Measurements from ENCODE around the gene MRFAP1.
"Not testable (repeated sequence)": the region's sequence is repeated elsewhere in the genome, so short reads cannot be mapped to it uniquely, and the experiment has no call there.

Gene MRFAP1

DNA sequence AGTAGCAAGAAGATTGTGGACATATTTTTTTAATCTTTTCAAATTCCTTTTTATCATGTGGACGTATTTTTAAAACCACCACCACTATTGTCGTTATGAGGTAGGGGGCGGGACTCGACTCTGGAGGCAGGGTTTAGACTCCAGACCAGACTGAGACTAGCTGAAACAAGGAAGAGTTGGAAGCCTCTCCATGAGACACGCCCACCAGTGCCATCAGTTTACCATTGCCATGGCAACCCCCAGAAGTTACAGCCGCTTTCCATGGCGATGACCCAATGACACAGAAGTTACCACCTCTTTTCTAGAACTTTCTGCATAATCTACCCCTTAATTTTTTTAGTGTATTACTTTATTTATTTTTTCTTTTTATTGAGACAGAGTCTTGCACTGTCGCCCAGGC, 8.7 kb downstream of the MRFAP1 start:
- TF ChIP-seq CTCF (conservative IDR thresholded peaks at IDR 0.05) (no peak), ZFX (IDR thresholded peaks at IDR 0.05) (no peak)
- H3K27ac ChIP-seq, result no peak overlapping the region

- H3K27ac ChIP-seq, result not testable (repeated sequence)
Observed at GRCh38 chr4:6654211-6654610, 13.7 kb downstream of the MRFAP1 start.

- H3K27ac ChIP-seq, result not testable (repeated sequence)
Observed at GRCh38 chr4:6655291-6655690, 14.8 kb downstream of the MRFAP1 start.

- H3K27ac ChIP-seq, result no peak overlapping the region
- TF ChIP-seq ZFX (IDR thresholded peaks at IDR 0.05), result no peak
- no peak for TF ChIP-seq CTCF (conservative IDR thresholded peaks at IDR 0.05)
Observed at GRCh38 chr4:6655924-6656323, 15.4 kb downstream of the MRFAP1 start.

DNA sequence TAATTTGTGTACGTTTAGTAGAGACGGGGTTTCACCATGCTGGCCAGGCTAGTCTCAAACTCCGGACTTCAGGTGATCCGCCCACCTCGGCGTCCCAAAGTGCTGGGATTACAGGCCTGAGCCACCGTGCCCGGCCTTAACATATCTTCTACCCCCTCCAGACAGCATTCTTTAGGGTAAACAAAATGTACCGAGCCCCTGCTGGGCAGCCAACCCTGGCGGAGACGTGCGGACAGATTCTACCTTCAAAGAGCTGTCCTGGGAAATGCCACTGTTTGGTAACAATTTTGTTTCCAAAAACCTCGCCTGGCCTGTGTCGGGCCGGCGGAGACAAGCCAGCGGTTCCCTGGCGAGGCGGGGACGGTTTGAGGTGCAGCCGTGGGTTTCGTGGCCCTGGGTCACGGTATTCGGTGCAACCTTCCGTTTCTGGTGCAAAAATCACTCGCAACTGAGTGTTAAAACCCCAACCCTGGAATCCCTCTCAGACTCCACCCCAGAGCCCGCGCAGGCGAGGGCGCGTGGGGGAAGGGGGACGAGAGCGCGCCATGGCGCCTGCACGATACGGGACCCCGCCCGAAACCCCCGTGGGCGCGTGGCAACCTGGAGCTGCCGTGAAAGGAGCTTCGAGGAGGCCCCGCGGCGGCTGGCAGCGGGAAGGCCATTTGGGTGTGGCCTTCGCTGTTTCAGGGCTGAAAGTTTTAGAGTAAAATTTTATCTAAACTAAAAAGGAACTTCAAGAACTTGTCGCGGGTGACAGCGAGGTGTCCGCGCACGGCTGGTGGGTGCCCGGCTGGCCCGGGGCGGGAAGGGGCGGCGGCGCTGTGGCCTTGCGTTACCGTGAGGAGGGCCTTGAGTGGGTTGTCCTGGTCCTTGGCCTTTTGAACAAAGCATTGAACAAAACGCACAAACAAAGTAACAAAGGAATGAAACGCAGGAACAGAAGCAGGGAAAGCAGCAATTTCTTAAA, 17.0 kb downstream of the MRFAP1 start:
- TF ChIP-seq CTCF (conservative IDR thresholded peaks at IDR 0.05) (no peak), ZFX (IDR thresholded peaks at IDR 0.05) (no peak)
- H3K27ac ChIP-seq, result no peak overlapping the region

- TF ChIP-seq ZFX (IDR thresholded peaks at IDR 0.05) (no peak), CTCF (conservative IDR thresholded peaks at IDR 0.05) (no peak)
- no peak overlapping the region for H3K27ac ChIP-seq
Observed at GRCh38 chr4:6658209-6658595, 17.7 kb downstream of the MRFAP1 start.

- no peak overlapping the region for H3K27ac ChIP-seq
- TF ChIP-seq ZFX (IDR thresholded peaks at IDR 0.05), result no peak
- no peak for TF ChIP-seq CTCF (conservative IDR thresholded peaks at IDR 0.05)
Observed at GRCh38 chr4:6658597-6659075, 18.2 kb downstream of the MRFAP1 start.

GRCh38 chr4:6659897-6660296, 19.4 kb downstream of the MRFAP1 start:
- H3K27ac ChIP-seq, result no peak overlapping the region
- TF ChIP-seq ZFX (IDR thresholded peaks at IDR 0.05), result no peak
- no peak for TF ChIP-seq CTCF (conservative IDR thresholded peaks at IDR 0.05)
